H54 (cell line): ENCODE measurements around the gene RPS18.
A peak's percentile ranks its signal among the peaks of the same experiment; 100 is the strongest.
"Not testable (repeated sequence)": the region's sequence is repeated elsewhere in the genome, so short reads cannot be mapped to it uniquely, and the experiment has no call there.

Source experiments
- DNase-seq: peaks from one replicate; pipeline ENCODE4 v3.0.0; 2011; ENCODE audit warnings: low spot score, mixed read lengths; ENCODE audit not compliant: insufficient read length
- FAIRE-seq: peaks from 3 replicates; lab custom pipeline; 2011; peaks lifted over from hg19 to GRCh38; lab: Jason Lieb, UNC
- POLR2A ChIP-seq: IDR thresholded peaks from 2 replicates; pipeline ENCODE4 v1.6.1; 2011; ENCODE audit warnings: low read depth, mild to moderate bottlenecking, low read length

The RPS18 gene

DNA sequence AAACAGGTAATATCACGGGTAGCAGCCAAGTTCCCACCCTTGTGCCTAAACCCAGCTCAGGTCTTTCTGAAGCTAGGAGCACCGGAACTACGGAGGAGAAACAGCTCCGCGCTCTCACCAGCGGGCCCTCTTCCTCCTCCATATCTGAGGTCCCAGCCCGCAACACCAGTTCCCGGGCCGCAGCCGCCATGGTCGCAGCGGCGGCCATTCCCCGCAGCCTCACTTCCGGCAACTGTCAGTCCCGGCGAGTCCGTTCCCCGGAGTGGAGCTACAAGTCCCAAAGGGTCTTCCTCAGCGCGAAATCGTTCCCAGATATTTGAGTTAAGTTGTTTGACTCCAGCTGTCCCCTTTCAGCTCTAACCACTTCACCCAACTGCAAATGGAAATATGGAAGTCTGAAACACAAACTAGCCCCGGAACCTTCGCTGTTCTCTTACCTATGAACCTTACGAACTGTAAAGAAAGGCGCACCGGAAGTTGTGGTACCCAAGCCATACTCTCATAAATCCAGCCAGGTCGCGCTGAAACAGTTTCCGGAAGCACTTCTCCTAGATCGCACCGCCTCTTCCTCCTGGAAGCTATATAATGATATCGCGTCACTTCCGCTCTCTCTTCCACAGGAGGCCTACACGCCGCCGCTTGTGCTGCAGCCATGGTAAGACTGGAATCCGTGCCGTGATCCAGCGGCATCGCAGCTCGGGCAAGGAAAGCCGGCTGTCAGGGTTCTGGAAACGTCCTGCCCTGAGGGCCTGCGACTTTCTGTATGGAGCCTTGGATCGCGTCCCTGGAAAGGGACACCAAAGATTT lies at the start of gene RPS18, which contains the start of gene VPS52:
Gene RPS18, plus strand, starts transcription at position 608 of the 807 bp plus-strand sequence. Its CDS starts 45 bp downstream, at position 653.
Gene VPS52, minus strand, starts transcription at position 409 of the 807 bp plus-strand sequence. Its CDS starts 201 bp downstream, at position 208.
- DNase-seq = no peak
- peak; percentile 85 for FAIRE-seq
- TF ChIP-seq POLR2A = peak; percentile 98

DNA sequence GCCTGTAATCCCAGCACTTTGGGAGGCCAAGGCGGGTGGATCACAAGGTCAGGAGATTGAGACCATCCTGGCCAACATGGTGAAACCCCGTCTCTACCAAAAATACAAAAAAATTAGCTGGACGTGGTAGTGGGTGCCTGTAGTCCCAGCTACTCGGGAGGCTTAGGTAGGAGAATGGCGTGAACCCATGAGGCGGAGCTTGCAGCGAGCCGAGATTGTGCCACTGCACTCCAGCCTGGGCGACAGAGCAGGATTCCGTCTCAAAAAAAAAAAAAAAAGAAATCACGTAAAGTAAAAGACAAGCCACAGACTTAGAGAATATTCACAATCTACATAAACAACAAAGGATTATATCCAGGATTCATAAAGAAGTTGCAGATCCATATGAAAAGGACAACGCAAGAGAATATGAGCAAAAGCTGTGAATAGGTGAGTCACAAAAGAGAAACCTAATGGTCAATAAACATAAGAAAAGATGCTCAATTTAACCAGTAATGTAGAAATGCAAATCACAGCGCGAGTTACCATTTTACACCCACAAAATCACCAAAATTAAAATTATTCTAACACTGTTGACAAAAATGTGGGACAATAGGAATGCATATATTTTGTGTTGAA lies 45.3 kb upstream of the RPS18 start:
- DNase-seq, FAIRE-seq: not testable (repeated sequence)

DNA sequence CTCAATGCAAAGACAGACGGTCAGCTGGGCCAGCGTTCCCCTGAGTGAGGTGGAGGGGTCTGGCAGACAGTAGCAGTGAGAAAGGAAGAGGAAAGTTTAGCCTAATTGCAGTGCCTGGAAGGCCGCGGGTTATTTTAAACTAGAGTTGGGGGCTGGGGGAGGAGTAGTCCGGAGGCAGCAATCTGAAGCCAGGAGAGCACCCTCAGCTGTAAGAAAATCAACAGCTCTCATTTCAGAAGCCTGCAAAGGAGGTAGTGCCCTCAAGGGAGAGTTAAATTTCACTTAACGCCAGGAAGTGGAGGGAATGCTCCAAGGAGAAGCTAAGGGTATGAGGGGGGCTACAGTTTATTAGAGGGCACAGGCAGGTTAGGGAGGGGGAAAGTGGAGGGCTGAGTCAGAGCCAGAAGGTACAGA lies 36.6 kb upstream of the RPS18 start:
- FAIRE-seq = no peak
- TF ChIP-seq POLR2A = no peak

DNA sequence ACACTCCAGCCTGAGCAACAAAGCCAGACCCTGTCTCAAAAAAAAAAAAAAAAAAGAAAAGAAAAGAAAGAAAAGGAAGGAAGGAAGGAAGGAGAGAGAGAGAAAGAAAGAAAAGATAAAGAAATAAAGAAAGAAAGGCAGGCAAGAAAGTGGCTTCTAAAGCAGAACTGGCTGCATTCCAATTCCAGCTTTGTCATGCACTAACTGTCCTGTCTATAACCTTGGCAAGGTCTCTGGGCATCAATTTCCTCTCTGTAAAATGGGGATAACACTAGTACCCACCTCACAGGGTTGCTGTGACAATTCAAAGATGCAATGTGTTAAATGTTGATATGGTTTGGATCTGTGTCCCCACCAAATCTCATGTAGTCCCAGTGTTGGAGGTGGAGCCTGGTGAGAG lies 35.5 kb upstream of the RPS18 start:
- no peak for DNase-seq
- FAIRE-seq = no peak
- no peak for TF ChIP-seq POLR2A

More for the DNA sequence above, 36.6 kb upstream of the RPS18 start:
- no peak for DNase-seq

DNA sequence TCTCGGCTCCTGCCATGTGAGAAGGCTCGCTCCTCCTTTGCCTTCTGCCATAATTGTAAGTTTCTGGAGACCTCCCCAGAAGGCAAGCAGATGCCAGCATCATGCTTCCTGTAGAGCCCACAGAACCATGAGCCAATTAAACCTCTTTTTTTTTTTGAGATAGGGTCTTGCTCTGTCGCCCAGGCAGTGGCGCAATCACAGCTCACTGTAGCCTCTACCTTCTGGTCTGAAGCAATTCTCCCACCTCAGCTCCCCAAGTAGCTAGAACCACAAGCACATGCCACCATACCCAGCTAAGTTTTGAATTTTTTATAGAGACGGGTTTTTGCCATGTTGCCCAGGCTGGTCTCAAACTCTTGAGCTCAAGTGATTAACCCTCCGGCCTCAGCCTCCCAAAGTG lies 35.0 kb upstream of the RPS18 start:
- DNase-seq = no peak
- no peak for TF ChIP-seq POLR2A
- FAIRE-seq = no peak

DNA sequence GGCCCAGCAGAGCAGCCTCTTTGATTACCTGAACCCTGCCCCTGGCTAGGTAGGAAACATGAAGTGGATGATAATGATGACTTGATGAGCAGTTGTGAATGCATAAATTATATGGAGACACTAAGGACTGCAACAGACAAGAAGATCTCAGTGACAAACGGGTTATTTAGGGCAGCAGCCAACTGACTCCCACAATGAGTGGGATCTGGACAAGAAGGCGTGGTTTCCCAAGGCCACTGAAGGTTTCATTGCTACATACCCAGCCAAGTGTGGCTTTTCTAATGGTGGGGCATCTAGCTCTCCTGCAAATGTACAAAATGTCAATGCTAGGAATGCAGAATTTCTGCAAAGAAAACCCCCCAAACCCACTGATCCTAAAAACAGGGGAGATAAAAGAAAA lies 34.1 kb upstream of the RPS18 start:
- DNase-seq = no peak
- no peak for FAIRE-seq
- TF ChIP-seq POLR2A = no peak

DNA sequence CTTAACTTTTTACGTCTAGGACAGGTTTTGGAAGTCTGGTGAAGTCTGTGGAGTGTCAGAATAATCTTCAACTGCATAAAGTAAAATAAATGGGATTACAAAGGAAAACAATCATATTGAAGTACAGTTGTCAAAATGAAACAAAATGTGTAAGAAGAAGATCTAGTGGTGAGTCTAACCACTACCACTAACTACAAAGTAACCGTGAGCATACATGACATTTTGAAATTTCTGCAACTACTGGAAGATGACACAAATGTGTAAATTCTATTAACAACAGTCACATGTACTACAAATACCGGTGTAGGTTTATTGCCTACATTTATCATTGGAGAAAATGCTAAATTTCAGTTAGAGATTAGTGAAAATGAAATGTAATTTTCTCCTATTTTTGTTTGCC lies 29.9 kb upstream of the RPS18 start:
- FAIRE-seq = no peak
- no peak for TF ChIP-seq POLR2A
- no peak for DNase-seq

DNA sequence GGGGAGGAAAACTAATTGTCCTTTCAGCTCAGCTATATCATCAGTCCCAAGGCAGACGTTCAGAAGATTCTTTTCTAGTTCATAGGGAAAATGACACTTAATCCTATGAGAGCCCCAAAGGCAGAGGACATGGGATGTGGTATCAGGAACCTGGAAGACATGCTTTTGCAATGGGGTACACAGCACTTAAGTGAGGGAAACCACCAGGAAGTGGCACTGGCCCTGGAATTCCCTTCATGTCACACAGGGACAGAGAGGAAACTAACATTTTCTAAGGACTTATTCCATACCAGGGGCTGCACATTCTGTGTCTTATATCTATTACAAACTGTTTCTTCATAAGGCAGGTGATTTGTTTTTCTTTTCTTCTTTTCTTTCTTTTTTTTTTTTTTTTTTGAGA lies 28.4 kb upstream of the RPS18 start:
- FAIRE-seq (no peak), DNase-seq (no peak)
- TF ChIP-seq POLR2A = no peak

DNA sequence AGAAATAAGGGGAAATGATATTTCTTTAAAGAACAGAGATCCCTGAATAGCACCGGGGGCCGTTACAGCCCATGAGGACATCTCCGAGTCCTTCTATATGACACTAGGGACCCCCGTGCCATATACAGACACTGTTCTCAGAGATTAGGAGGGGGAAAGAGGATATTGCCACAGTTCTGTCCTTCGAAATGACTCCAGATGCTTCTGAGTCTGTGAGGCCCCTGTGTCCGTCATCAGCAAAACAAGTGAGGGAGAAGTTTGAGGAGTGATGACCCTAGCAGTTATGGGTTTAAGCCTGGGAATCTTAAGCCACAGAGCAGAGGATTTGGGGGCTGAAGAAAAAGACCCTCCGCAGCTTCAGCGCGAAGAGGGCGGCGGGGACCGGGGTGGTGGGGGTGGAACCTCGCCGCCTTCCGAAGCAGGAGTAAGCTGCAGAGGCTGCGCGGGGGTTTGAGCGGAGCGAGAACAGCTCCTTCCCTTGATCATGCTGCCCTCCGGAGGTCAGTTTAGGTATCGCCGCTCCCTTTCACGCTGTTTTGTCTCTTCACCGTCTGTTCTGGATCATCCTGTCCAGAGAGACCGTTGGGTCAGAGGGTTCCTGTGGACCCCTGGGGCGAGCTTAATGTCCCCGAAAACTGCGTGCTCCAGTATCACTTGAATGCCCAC lies 23.8 kb upstream of the RPS18 start:
- FAIRE-seq (no peak), DNase-seq (no peak)
- no peak for TF ChIP-seq POLR2A

DNA sequence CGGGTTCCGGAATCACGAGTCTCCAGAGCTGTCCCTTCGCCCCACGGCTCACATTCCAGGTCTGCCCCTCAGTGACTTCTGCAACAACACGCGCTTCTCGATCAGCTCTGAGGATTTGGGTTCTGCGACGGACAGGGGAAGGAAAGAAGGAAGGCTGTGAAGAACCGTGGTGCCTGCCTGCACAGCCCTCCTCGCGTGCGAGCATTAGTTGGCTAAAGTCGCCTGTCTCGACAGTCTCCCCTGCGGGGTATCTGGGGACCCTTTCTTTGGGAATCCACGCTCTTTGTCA lies 23.3 kb upstream of the RPS18 start:
- FAIRE-seq = no peak
- no peak for TF ChIP-seq POLR2A
- DNase-seq = no peak

DNA sequence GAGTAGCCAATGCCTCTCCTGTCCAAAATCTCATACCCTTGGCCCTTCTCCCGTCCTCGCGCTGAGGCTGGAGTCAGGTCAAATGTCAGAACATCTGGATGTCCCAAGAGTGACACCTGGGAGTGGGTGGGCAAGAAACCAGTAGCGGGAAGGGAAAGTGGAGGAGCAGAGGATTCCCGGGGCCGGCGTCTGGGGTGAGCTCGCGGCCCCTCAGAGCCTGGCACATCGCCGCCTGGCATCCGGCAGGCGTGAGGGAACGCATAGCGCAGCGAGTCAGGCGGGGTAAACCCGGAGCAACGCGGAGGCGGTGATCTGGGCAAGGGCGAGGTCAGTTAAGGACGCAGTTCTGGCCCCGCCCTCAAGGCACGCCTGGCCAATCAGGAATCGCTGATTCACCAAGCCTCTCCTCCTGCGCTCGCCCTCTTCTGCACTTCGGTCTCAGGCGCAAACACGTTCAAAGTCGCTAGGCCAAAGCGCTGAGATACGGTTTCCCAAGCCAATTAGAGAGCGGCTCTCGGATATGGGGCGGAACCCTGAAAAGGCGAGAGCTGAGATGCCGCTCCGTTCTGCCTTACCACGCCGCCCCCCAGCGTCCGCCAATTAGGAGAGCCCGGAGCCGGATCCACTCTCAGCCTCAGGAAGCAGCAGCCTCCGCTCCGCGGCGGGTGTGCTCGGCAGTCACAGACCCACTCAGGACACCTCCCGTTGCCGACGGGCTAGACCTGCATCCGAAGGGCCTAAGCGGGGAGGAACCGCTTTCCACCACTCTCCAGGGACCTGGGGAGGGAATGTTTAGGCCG lies 22.7 kb upstream of the RPS18 start:
- peak; percentile 85 for FAIRE-seq
- peak; percentile 73 for DNase-seq
- TF ChIP-seq POLR2A = peak; percentile 81

DNA sequence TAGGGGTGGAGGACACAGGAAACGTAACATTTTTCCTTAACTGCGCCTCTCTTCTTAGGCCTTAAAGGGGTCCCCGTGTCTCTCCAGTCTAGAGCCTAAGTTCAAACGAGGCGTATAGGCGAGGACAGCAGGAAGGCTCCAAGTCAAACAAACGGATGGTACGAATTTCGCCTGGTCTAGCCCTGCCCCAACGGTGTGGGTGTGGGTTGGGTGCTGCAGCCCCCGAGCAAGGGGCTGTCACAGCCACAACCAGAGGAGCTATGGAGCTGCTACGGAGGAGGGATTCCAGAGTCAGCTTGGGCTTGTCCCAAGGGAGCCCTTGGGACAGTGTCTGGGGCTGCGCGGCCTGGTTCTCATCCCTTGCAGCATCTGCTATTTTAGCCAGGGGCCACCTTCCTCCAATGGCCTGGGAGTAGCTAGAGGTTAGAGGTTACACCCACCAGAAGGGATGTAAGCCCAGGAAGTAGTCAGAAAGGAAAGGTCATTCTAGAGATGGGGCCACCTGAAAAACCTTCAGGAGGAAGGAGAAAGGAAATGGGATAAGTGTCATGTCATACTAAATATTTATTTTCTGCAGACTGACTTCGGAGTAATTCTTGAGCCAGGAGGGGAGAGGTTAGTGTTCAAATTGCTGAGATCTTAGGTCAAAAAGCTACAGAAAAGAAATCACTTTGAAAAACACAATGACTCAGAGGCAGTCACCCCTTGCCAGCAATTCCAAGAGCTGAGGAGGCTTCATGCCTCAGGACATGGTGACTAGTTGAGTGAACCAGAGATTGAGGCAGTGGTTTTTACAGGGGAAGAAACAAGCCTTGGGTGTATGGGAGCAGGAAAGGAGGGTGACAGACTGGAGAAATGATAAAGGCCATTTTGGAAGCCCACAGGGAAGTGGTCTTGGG lies 21.9 kb upstream of the RPS18 start:
- TF ChIP-seq POLR2A = no peak
- DNase-seq = no peak
- FAIRE-seq = no peak

DNA sequence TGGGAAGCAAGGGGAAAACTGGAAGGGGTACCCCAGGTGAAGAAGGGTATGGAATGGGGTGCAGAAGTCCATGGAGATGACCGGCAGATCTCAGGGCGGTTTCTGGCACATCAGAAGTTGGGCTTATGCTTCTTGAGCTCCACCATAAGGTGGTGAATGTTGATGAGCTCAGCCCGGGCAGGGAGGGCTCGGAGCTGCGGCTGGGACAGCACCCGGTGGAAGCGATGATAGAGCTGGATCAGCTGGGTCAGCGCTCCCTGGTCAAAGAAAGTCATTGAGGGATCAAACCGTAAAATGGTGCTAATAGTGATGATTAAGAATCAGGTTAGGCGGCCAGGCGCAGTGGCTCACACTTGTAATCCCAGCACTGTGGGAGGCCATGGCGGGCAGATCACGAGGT lies 21.1 kb upstream of the RPS18 start:
- no peak for DNase-seq
- TF ChIP-seq POLR2A = no peak
- FAIRE-seq = no peak
